KMS-11 (cell line): ENCODE results near the gene SIX2.

ENCODE experiments used
- H2AFZ ChIP-seq: fragments of 200-600 bp; sonication (generic); 2 replicates; pipeline ENCODE4 v1.6.1; 2016; ENCODE audit warnings: antibody characterized with exemption, mixed run types, low read depth
- H3K27ac ChIP-seq: fragments of 200-600 bp; sonication (generic); 2 replicates; pipeline ENCODE4 v1.6.1; 2016; ENCODE audit warnings: mild to moderate bottlenecking, mixed run types
- H3K27me3 ChIP-seq: fragments of 200-600 bp; sonication (generic); 2 replicates; pipeline ENCODE4 v1.6.1; 2017; ENCODE audit warnings: mild to moderate bottlenecking, low read depth, mixed run types, moderate library complexity; ENCODE audit not compliant: insufficient read depth
- H3K36me3 ChIP-seq: fragments of 200-600 bp; sonication (generic); 2 replicates; pipeline ENCODE4 v1.6.1; 2017; ENCODE audit warnings: mild to moderate bottlenecking, mixed run types; ENCODE audit not compliant: insufficient read depth
- H3K4me1 ChIP-seq: fragments of 200-600 bp; sonication (generic); 2 replicates; pipeline ENCODE4 v1.6.1; 2016; ENCODE audit warnings: mild to moderate bottlenecking, low read depth, mixed run types; ENCODE audit not compliant: poor library complexity, severe bottlenecking
- H3K4me2 ChIP-seq: fragments of 200-600 bp; sonication (generic); 2 replicates; pipeline ENCODE4 v1.7.0; 2016; ENCODE audit warnings: mild to moderate bottlenecking, mixed run types
- H3K4me3 ChIP-seq: fragments of 200-600 bp; sonication (generic); IDR thresholded peaks from 2 replicates; pipeline ENCODE4 v1.6.1; 2017; ENCODE audit warnings: low read depth, low read length, mixed read lengths; ENCODE audit not compliant: insufficient read depth
- H3K79me2 ChIP-seq: fragments of 200-600 bp; sonication (generic); 2 replicates; pipeline ENCODE4 v1.6.1; 2016; ENCODE audit warnings: low read depth, mixed run types; ENCODE audit not compliant: insufficient read depth
- H3K9ac ChIP-seq: fragments of 200-600 bp; sonication (generic); 2 replicates; pipeline ENCODE4 v1.6.1; 2016; ENCODE audit warnings: mild to moderate bottlenecking, mixed run types
- H4K20me1 ChIP-seq: fragments of 200-600 bp; sonication (generic); 2 replicates; pipeline ENCODE4 v1.6.1; 2016; ENCODE audit warnings: mild to moderate bottlenecking, mixed run types; ENCODE audit not compliant: insufficient read depth
- TF ChIP-seq, protein P1 (sequence below): fragments of 200-600 bp; sonication (generic); conservative IDR thresholded peaks from 2 replicates; pipeline ENCODE4 v1.6.1; 2017; ENCODE audit warnings: low read depth, mild to moderate bottlenecking, antibody characterized with exemption, low read length, moderate library complexity, mixed read lengths

Gene SIX2

DNA sequence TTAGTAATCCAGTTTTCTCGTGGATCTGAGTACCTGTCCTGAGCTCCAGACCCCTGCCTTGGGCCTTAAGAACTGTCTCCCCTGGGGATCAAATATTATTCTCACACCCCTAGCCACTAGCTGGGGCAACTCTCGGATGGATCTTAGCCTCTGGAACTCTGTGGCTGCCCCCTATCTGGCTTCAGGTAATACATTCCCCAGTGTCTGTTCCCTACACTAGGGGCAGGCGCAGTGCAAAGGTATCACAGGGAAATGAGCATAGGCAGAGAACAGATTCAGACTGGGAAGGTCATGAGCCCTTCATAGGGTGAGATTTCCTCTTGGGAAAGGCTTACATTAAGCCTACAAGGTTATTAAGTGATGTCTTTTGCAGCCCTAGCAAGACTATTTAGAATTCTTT, 11.2 kb upstream of the SIX2 start:
- H3K4me1 ChIP-seq: peaks cover 7% of the 10 kb centered on the region
- no peak overlapping the region for H2AFZ ChIP-seq
- no peak overlapping the region for H3K9ac ChIP-seq
- H3K27ac ChIP-seq: no peak overlapping the region
- H3K36me3 ChIP-seq: no peaks in the 10 kb centered on the region
- TF ChIP-seq, protein P1, sequence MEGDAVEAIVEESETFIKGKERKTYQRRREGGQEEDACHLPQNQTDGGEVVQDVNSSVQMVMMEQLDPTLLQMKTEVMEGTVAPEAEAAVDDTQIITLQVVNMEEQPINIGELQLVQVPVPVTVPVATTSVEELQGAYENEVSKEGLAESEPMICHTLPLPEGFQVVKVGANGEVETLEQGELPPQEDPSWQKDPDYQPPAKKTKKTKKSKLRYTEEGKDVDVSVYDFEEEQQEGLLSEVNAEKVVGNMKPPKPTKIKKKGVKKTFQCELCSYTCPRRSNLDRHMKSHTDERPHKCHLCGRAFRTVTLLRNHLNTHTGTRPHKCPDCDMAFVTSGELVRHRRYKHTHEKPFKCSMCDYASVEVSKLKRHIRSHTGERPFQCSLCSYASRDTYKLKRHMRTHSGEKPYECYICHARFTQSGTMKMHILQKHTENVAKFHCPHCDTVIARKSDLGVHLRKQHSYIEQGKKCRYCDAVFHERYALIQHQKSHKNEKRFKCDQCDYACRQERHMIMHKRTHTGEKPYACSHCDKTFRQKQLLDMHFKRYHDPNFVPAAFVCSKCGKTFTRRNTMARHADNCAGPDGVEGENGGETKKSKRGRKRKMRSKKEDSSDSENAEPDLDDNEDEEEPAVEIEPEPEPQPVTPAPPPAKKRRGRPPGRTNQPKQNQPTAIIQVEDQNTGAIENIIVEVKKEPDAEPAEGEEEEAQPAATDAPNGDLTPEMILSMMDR: no peak
- no peak overlapping the region for H3K4me3 ChIP-seq
- no peaks in the 10 kb centered on the region for H3K27me3 ChIP-seq
- H3K4me2 ChIP-seq: no peak overlapping the region
- no peaks in the 10 kb centered on the region for H4K20me1 ChIP-seq
- no peaks in the 10 kb centered on the region for H3K79me2 ChIP-seq

DNA sequence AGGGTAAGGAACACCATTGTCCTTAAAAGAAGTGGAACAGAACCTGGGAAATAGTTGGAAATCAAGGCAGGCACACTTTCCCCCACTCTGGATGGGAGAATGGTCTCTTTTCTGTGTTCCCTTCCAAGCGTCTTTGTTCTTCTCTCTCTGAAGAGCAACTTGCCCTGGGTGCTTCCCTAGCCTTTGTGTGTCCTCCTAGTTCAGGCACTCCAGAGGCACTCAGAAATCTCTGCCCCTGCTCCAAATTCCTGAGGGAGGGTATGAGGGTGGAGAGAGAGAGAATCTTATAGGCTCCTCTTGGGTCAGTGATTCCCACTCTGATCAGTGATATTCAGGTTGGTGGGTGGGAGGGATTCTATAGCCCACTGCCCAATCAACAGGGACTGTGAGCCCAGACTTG, 8.8 kb upstream of the SIX2 start:
- no peak overlapping the region for H3K27ac ChIP-seq
- H3K4me1 ChIP-seq: peaks cover 7% of the 10 kb centered on the region
- no peaks in the 10 kb centered on the region for H3K79me2 ChIP-seq
- H4K20me1 ChIP-seq: no peaks in the 10 kb centered on the region
- no peak overlapping the region for H2AFZ ChIP-seq
- H3K27me3 ChIP-seq: no peaks in the 10 kb centered on the region
- no peak overlapping the region for H3K9ac ChIP-seq
- TF ChIP-seq, protein P1: no peak
- no peak overlapping the region for H3K4me2 ChIP-seq
- no peaks in the 10 kb centered on the region for H3K36me3 ChIP-seq
- no peak overlapping the region for H3K4me3 ChIP-seq

DNA sequence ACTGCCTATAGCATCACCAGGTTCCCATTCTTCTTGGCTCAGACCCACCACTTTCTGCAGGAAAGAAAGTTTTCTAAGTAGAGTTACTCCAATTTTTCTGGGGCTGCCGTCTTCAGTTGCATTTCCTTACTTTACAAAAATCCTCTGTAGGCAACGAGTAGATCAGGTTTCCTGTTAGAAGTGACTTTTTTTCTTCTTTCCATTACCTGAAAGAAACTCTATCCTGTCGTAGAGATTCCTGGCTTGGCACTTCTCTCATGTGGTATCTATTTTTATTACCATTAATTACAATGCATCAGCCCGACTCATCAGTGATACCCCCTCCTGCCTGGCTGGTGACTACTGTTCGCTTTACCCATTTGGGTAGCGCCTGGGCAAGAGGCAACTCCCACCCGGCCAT, 5.6 kb upstream of the SIX2 start:
- Histone ChIP-seq H3K27me3 (no peaks in the 10 kb centered on the region), H3K27ac (no peak overlapping the region), H3K9ac (no peak overlapping the region), H4K20me1 (no peaks in the 10 kb centered on the region), H3K4me1 (no peaks in the 10 kb centered on the region), H3K4me3 (no peak overlapping the region), H3K4me2 (no peak overlapping the region), H2AFZ (no peak overlapping the region), H3K79me2 (no peaks in the 10 kb centered on the region), H3K36me3 (no peaks in the 10 kb centered on the region)
- TF ChIP-seq, protein P1: no peak

DNA sequence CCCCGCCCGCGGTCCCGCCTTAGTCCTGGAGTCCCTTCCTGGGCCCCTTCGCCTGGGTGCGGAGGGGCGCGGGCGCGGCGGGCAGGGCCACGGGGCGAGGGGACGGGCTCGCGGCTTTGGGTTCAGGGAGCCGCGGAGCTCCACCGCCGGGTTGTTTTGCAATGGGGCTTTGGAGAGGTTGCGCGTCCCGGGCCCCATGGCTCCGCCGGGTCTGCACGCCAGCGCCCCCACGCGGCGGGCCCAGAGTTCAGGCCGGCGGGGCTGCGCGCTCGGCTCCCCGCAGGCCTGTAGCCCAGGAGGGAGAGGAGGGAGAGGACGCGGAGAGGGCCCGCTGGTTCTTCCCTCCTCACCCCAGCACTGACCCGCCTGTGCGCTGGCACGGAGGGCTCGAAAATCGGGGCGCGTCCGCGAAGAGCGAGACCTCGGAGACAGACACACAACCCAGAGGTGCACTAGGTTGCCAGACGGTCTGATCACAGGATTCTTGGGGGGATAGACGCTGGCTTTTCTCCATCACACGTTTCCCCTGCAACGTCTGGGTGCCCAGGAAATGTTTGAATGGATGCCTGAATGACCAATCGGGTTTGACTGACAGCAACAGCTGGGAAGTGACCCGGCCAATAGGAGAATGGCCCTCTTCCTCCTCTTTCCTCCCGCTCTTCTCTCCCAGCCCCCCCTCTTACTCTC, 4.9 kb upstream of the SIX2 start:
- Histone ChIP-seq H3K4me2 (no peak overlapping the region), H4K20me1 (no peaks in the 10 kb centered on the region), H2AFZ (no peak overlapping the region), H3K4me1 (no peaks in the 10 kb centered on the region), H3K79me2 (no peaks in the 10 kb centered on the region), H3K4me3 (no peak overlapping the region), H3K27me3 (no peaks in the 10 kb centered on the region), H3K27ac (no peak overlapping the region), H3K36me3 (no peaks in the 10 kb centered on the region), H3K9ac (no peak overlapping the region)
- TF ChIP-seq, protein P1: no peak
